K562 (cell line): Measurements from ENCODE around the gene SENP8. TPM values are rescaled to one million over a fixed set of nuclear protein-coding genes. Genes with fewer than 3 reads are reported as not detected.

ENCODE experiments used
- BDP1 ChIP-seq: IDR thresholded peaks from 3 replicates; pipeline ENCODE4 v1.6.1; 2011; ENCODE audit not compliant: insufficient read length, insufficient read depth
- CBFA2T3 ChIP-seq: fragments of 450-650 bp; IDR thresholded peaks from 2 replicates; pipeline ENCODE4 v1.6.1; 2017
- MBD1 ChIP-seq: fragments of 250-450 bp; sonication (Bioruptor Pico); IDR thresholded peaks from 2 replicates; pipeline ENCODE4 v1.8.0; 2022; ENCODE audit warnings: inconsistent platforms
- NKRF ChIP-seq: fragments of 450-650 bp; IDR thresholded peaks from 2 replicates; pipeline ENCODE4 v1.6.1; 2016; ENCODE audit warnings: borderline replicate concordance
- PTRF ChIP-seq: fragments of 450-650 bp; IDR thresholded peaks from 2 replicates; pipeline ENCODE4 v1.6.1; 2016; ENCODE audit warnings: mild to moderate bottlenecking, missing genetic modification characterization, missing compliant biosample characterization
- ZNF449 ChIP-seq: fragments of 250-450 bp; sonication (Bioruptor Pico); IDR thresholded peaks from 2 replicates; pipeline ENCODE4 v1.8.0; 2022; ENCODE audit warnings: moderate library complexity, mild to moderate bottlenecking, inconsistent platforms
- polyA plus RNA-seq, 8 experiments: library from polyadenylated mRNA; depleted of rRNA in 4 of 8; stranded (reverse) in 5 of 8; unstranded in 3 of 8; fragments of >200 nt; fragmentation: Nextera tagmentation in 2 of 8; fragmentation: Illumina TruSeq in 1 of 8; extraction: Ambion mirVana in 2 of 8; extraction: Trizol in 1 of 8; gene quantifications; 2 replicates each; pipeline versions ENCODE4 v1.2.1 to v1.2.3, GENCODE V29; 2011 to 2014; ENCODE audit warnings: inconsistent platforms in 1 of 8, missing spikeins in 1 of 8
- total RNA-seq, 7 experiments: library from RNA; depleted of rRNA in 6 of 7; stranded (reverse); fragments of >200 nt in 6 of 7; fragmentation: Illumina TruSeq in 2 of 7; extraction: Trizol in 2 of 7; gene quantifications; 2 replicates each; pipeline versions ENCODE4 v1.2.1 to v1.2.3, GENCODE V29; 2011 to 2021; ENCODE audit warnings: low replicate concordance in 1 of 7

SENP8 gene
- total and polyA plus RNA-seq, 9 of the 15 experiments (the other 6 are each of a cell fraction or from before 2014, with no cell fraction given) = 1.4 to 5.4 (median 2.4) TPM

- TF ChIP-seq NKRF (no peak), MBD1 (CRISPR knock-in tag) (no peak), BDP1 (no peak), CBFA2T3 (no peak), ZNF449 (CRISPR knock-in tag) (no peak), PTRF (tag) (no peak)
Observed at GRCh38 chr15:72074335-72075060, 43.7 kb upstream of the SENP8 start (continued).
